Smooth muscle cell (in vitro differentiated cells): ENCODE measurements around the gene SPG7. TPM values are rescaled to one million over a fixed set of nuclear protein-coding genes. Genes with fewer than 3 reads are reported as not detected.

Experiments
- DNase-seq: peaks from one replicate; lab custom pipeline; 2025; ENCODE audit not compliant: unreplicated experiment; lab: John Stamatoyannopoulos, UW
- H2AFZ ChIP-seq: fragments of 200-600 bp; sonication (generic); 2 replicates; pipeline ENCODE4 v1.6.0; 2016; ENCODE audit warnings: antibody characterized with exemption, low read depth, mild to moderate bottlenecking
- H3F3A ChIP-seq: fragments of 200-600 bp; sonication (generic); 2 replicates; pipeline ENCODE4 v1.6.0; 2017; ENCODE audit warnings: antibody characterized with exemption, low read depth
- H3K27ac ChIP-seq: fragments of 200-600 bp; sonication (generic); 2 replicates; pipeline ENCODE4 v1.5.1; 2016; ENCODE audit warnings: low read depth, mild to moderate bottlenecking
- H3K27me3 ChIP-seq: fragments of 200-600 bp; sonication (generic); 2 replicates; pipeline ENCODE4 v1.6.1; 2016; ENCODE audit warnings: low read depth, mild to moderate bottlenecking
- H3K36me3 ChIP-seq: fragments of 200-600 bp; sonication (generic); 2 replicates; pipeline ENCODE4 v1.5.1; 2016; ENCODE audit warnings: low read depth
- H3K4me1 ChIP-seq: fragments of 200-600 bp; sonication (generic); 2 replicates; pipeline ENCODE4 v1.5.1; 2016; ENCODE audit warnings: low read depth
- H3K4me2 ChIP-seq: fragments of 200-600 bp; sonication (generic); 2 replicates; pipeline ENCODE4 v1.6.0; 2016; ENCODE audit warnings: mild to moderate bottlenecking
- H3K4me3 ChIP-seq: fragments of 200-600 bp; sonication (generic); 2 replicates; pipeline ENCODE4 v1.5.1; 2016; ENCODE audit warnings: mild to moderate bottlenecking
- H3K79me2 ChIP-seq: fragments of 200-600 bp; sonication (generic); 2 replicates; pipeline ENCODE4 v1.6.0; 2016; ENCODE audit warnings: low read depth, mild to moderate bottlenecking
- H3K9ac ChIP-seq: fragments of 200-600 bp; sonication (generic); 2 replicates; pipeline ENCODE4 v1.6.0; 2016; ENCODE audit warnings: low read depth
- H3K9me3 ChIP-seq: fragments of 200-600 bp; sonication (generic); replicated peaks from 2 replicates; pipeline ENCODE4 v1.5.1; 2016; ENCODE audit warnings: low read depth
- H4K20me1 ChIP-seq: fragments of 200-600 bp; sonication (generic); 2 replicates; pipeline ENCODE4 v1.6.0; 2016; ENCODE audit warnings: low read depth
- WGBS: methylation state at CpG from one replicate; pipeline ENCODE4 v1.1.7; 2016; ENCODE audit warnings: low lambda C conversion rate; 5-methylcytosine and 5-hydroxymethylcytosine counted together
- polyA plus RNA-seq: library from polyadenylated mRNA; unstranded; fragments of >200 nt; fragmentation: Nextera tagmentation; extraction: Ambion mirVana; gene quantifications from 2 replicates; pipeline ENCODE4 v1.2.1, GENCODE V29; 2016
- total RNA-seq: library from RNA; depleted of rRNA; stranded (reverse); fragments of >200 nt; gene quantifications from 2 replicates; pipeline ENCODE4 v1.2.3, GENCODE V29; 2014
- TF ChIP-seq, protein P1 (sequence below): fragments of 200-600 bp; sonication (generic); IDR thresholded peaks from 2 replicates; pipeline ENCODE4 v1.5.1; 2017; ENCODE audit warnings: borderline replicate concordance, mild to moderate bottlenecking, antibody characterized with exemption; ENCODE audit not compliant: insufficient read depth, poor library complexity, severe bottlenecking

Gene SPG7
- total and polyA plus RNA-seq, 2 experiments from 2014 or later, result 49.3 to 61.4 TPM

DNA sequence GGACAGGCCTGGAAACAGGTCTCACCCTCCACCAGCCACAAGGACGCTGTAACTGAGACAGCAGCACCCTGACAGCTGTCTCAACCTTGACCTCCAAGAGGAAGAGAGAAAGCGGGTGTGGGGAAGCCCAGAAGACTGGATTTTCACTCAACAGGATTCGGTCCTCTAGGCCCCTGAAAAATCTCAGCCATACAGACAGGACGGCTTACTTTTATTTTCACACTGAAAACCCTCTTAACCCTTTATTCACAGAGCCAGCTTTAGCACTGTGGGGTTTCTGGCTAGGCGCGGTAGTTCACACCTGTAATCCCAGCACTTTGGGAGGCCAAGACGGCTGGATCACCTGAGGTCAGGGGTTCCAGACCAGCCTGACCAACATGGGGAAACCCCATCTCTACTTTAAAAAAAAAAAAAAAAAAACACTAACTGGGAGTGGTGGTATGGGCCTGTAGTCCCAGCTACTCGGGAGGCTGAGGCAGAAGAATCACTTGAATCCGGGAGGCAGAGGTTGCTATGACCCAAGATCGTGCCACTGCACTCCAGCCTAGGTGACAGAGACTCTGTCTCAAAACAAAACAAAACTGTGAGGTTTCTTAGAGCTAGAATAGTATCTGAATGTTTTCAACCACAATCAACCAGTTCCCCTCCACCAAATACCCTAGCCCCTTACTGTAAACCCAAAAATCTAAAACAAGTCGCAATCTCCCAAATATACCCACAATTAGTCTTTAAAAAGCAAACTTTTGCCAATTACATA is 23.1 kb upstream of the SPG7 start:
- Histone ChIP-seq H3K4me2 (peak overlapping the region; percentile 72), H3K9ac (no peak overlapping the region), H3K27me3 (no peaks in the 10 kb centered on the region), H3K36me3 (no peaks in the 10 kb centered on the region), H2AFZ (no peak overlapping the region), H3K4me1 (peaks cover 47% of the 10 kb centered on the region), H3F3A (peaks cover 32% of the 10 kb centered on the region), H3K27ac (peak overlapping the region; percentile 82), H3K9me3 (no peaks in the 10 kb centered on the region), H3K79me2 (peaks cover 99% of the 10 kb centered on the region), H4K20me1 (peaks cover 93% of the 10 kb centered on the region), H3K4me3 (no peak overlapping the region)
- 71% methylated on average over 11 of the region's 11 CpGs for WGBS
- DNase-seq, result no peak
- TF ChIP-seq, protein P1, sequence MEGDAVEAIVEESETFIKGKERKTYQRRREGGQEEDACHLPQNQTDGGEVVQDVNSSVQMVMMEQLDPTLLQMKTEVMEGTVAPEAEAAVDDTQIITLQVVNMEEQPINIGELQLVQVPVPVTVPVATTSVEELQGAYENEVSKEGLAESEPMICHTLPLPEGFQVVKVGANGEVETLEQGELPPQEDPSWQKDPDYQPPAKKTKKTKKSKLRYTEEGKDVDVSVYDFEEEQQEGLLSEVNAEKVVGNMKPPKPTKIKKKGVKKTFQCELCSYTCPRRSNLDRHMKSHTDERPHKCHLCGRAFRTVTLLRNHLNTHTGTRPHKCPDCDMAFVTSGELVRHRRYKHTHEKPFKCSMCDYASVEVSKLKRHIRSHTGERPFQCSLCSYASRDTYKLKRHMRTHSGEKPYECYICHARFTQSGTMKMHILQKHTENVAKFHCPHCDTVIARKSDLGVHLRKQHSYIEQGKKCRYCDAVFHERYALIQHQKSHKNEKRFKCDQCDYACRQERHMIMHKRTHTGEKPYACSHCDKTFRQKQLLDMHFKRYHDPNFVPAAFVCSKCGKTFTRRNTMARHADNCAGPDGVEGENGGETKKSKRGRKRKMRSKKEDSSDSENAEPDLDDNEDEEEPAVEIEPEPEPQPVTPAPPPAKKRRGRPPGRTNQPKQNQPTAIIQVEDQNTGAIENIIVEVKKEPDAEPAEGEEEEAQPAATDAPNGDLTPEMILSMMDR, result no peak

DNA sequence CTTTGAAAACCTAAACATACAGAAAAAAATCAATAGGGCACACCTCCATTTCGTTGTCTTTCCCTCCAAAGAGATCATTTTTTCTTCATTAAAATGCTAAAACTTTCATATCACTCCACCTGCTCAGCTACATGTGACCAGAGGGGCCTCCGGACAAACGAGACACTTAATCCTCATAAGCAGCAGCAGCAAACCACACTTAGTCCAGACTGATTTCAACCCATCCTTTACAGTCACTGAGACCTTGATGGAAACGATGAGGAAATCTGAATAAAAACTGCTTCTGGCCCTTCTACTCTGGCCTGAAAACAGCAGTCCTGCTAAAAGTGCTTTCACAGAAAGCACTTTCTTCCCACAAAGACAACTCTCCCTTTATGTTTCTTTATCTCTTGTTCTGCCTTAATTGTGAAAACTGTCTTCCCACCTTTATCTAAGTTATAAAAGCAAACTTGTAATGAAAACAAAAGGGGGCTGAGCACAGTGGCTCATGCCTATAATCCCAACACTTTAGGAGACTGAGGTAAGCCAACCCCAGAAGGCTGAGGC is 22.4 kb upstream of the SPG7 start:
- Histone ChIP-seq H3K4me2 (peak overlapping the region; percentile 63), H2AFZ (no peak overlapping the region), H3K36me3 (no peaks in the 10 kb centered on the region), H3K27ac (peak overlapping the region; percentile 82), H3K9me3 (no peaks in the 10 kb centered on the region), H3F3A (peaks cover 32% of the 10 kb centered on the region), H3K79me2 (peaks cover 92% of the 10 kb centered on the region), H3K27me3 (no peaks in the 10 kb centered on the region), H3K4me3 (no peak overlapping the region), H4K20me1 (peaks cover 86% of the 10 kb centered on the region), H3K9ac (peak overlapping the region; percentile 37), H3K4me1 (peaks cover 47% of the 10 kb centered on the region)
- 35% methylated on average over 4 of the region's 4 CpGs for WGBS
- DNase-seq, result no peak
- TF ChIP-seq, protein P1, result no peak

DNA sequence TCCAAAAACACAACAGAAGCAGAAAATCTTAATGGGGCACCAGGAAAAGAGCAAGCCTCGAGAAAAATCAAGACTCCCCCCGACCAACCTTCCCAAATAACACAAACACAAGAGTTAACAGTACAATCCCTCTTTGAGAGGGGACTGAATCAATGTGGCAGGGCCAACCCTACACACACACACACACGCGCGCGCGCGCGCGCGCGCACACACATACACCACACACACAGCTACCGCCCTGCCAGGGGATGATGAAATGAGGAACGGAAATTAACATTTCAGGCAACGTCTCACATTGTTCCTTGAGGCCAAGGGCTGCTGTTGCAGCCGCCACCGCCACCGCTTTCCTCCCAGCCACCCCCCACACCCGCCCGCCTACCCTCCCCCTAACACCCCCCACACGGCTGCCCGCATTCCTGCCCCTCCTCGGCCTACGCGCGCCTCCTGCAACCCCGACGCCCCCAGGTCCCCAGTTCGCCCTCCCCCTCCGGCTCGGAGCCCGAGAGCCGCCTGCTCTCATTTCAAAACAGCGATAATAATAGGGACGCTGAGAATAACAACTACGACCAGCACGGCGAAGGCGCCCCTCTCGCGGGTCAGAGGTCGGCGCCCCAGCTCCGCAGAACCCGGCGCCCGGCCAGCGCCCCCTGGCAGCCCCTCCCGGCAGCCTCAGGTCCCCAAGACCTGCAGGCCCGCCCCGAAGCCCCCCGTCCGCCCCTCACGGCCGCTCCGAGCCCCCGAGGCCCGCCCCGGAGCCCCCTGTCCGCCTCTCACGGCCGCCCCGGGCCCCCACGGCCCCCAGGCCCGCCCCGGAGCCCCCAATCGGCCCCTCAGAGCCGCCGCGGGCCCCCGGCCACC is 18.9 kb upstream of the SPG7 start:
- TF ChIP-seq, protein P1, result peak; percentile 7
- no peaks in the 10 kb centered on the region for H3K36me3 ChIP-seq
- peaks cover 26% of the 10 kb centered on the region for H3F3A ChIP-seq
- WGBS, result under 1% methylated on average over 20 of the region's 71 CpGs
- H4K20me1 ChIP-seq, result peaks cover 58% of the 10 kb centered on the region
- H3K4me3 ChIP-seq, result peak overlapping the region; percentile 95
- H3K27ac ChIP-seq, result peak overlapping the region; percentile 84
- peaks cover 41% of the 10 kb centered on the region for H3K4me1 ChIP-seq
- peak overlapping the region; percentile 86 for H3K4me2 ChIP-seq
- H3K9ac ChIP-seq, result peak overlapping the region; percentile 92
- H2AFZ ChIP-seq, result no peak overlapping the region
- H3K79me2 ChIP-seq, result peaks cover 70% of the 10 kb centered on the region
- H3K27me3 ChIP-seq, result no peaks in the 10 kb centered on the region
- H3K9me3 ChIP-seq, result no peaks in the 10 kb centered on the region
- DNase-seq, result peak; percentile 62
